Vagina (tissue), 2 donors: ENCODE measurements around the gene TRIM10.

Source experiments
- CTCF ChIP-seq, 3 experiments: fragments of 450-650 bp in 2 of 3; fragments of 200-600 bp in 1 of 3; sonication (generic) in 1 of 3; IDR thresholded peaks; one replicate each; pipeline ENCODE4 v1.5.1; 2017 to 2019; ENCODE audit warnings: antibody characterized with exemption in 3 of 3, mild to moderate bottlenecking in 2 of 3, moderate library complexity in 2 of 3
- POLR2A ChIP-seq, 2 donors: fragments of 450-650 bp; IDR thresholded peaks; one replicate each; pipeline ENCODE4 v1.6.1; 2017; ENCODE audit warnings: antibody characterized with exemption in 2 of 2, mild to moderate bottlenecking in 2 of 2, moderate library complexity in 2 of 2
- POLR2AphosphoS5 ChIP-seq, 2 donors: sonication (generic); formaldehyde crosslinking; IDR thresholded peaks; one replicate each; pipeline ENCODE4 v1.9.0; 2017; ENCODE audit warnings: antibody characterized with exemption in 2 of 2, mild to moderate bottlenecking in 2 of 2, low read depth in 1 of 2; ENCODE audit not compliant: insufficient read depth in 1 of 2

- TF ChIP-seq POLR2AphosphoS5 (IDR thresholded peaks at IDR 0.05; ENCODE audit: insufficient read depth in 1 of 2, low read depth in 1 of 2) (no peak), CTCF (IDR thresholded peaks at IDR 0.05) (no peak), POLR2A (IDR thresholded peaks at IDR 0.05) (no peak)
Observed at GRCh38 chr6:30143780-30144179, 17.2 kb downstream of the TRIM10 start.
